ENCODE results near the gene TRERF1. TPM values are rescaled to one million over a fixed set of nuclear protein-coding genes. Genes with fewer than 3 reads are reported as not detected.
"Not testable (repeated sequence)": the region's sequence is repeated elsewhere in the genome, so short reads cannot be mapped to it uniquely, and the experiment has no call there.

Gene TRERF1
- total RNA-seq, 1 donor from 2014 or later: 7.3 TPM

DNA sequence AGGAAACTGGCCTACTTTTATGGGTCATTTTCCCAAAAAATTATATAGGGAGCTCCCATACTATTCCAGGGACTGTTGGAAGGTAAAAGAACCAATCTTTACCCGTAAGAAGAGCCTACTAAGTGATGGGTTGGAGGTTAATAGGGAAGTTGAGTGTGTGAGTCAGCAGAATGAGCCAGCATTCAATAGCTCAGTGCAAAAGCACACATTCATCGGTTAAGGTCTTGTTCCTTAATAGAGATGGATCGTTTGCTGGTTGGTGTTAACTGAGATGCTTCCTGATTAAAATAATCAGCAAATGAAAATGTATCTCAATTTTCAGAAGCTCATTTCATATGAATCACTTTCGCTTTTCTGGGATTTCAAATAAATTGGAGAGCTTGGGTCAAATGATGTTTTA is 118.8 kb downstream of the TRERF1 start:
- no peak for ATAC-seq

DNA sequence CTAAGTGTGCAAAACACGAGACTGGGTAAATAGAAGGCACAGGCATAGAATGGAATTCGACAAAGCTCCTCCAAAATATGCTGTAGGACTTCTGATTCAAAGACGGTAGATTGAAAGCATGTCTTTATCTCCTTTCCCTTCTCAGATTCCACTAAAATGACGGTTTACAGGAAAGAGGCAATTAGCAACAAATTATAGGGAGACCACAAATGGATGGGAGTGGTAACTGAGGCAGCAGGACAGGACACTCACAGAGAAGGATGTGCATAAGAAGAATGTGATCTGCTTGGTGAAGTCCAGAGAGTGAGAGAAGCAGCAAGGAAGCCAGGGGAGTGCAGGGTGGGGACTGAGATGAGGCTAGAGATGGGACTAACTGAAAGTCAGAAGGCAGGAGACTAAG is 120.7 kb downstream of the TRERF1 start:
- ATAC-seq: no peak

DNA sequence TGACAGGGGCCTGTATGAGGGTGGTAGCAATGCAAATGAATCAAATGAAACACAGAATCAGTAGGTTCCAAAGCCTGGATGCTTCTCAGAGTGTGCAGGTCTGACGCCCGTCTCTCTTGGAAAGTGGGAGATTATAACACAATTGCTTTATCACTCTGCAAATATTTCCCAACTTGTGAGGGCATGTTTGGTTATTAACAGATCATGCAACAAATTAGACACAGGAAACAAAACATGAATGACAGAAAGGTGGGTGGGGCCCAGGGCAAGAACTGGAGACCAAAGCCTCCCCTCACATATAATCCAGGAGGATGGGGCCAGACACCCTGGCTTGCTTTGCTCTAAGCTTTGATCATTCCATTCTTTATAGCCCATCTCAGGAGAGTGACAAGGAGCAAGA is 125.5 kb downstream of the TRERF1 start:
- peak; percentile 90 for ATAC-seq

DNA sequence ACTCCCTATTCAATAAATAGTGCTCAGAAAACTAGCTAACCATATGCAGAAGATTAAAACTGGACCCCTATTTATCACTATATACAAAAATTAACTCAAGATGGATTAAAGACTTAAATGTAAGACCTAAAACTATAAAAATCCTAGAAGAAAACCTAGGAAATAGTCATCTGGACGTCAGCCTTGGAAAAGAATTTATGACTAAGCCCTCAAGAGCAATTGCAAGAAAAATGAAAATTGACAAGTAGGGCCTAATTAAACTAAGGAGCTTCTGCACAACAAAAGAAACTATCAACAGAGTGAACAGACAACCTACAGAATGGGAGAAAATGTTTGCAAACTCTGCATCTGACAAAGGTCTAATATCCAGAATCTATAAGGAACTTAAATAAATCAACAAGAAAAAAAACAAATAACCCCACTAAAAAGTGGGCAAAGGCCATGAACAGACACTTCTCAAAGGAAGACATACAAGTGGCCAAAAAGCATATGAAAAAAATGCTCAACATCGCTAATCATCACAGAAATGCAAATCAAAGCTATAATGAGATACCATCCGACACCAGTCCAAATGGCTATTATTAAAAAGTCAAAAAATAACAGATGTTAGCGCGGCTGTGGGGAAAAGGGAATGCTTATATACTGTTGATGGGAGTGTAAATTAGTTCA is 126.9 kb downstream of the TRERF1 start:
- not testable (repeated sequence) for ATAC-seq

DNA sequence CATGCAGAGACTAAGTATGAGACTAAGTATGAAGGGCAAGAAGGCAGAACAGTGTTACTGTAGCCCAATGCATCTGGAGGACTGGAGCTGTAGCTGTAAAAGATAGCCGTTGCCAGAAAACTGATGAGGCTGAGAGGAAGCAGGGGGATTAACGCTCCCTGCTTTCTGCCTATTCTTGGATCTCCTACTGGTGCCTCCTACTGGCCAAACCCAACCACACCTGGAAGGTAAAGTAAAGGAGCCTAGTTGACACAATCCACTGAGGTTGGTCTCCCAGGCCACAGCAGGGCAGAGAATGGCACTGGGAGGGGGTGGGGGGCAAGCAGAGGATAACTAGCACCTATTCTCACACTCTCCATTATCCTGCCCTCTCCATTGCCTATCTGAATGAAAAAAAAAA is 129.1 kb downstream of the TRERF1 start:
- ATAC-seq: no peak

DNA sequence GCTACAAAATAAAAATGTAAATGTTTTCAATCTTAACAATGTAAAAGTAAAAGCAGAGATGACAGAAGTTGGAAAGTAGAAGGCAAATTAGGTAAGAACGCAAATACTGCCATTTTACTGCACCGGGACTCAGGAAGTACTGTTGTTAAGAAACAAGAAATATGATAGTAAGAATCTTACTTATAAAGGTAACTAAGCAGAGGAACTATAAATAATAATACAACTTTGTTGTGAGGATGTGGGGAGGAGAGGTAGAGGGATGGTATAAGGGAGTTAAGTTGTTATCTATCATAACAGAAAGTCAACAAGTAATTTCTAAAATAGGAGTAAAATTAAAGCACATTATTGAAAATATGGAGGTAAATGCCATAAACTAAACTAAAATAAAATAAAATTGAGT is 129.8 kb downstream of the TRERF1 start:
- no peak for ATAC-seq

DNA sequence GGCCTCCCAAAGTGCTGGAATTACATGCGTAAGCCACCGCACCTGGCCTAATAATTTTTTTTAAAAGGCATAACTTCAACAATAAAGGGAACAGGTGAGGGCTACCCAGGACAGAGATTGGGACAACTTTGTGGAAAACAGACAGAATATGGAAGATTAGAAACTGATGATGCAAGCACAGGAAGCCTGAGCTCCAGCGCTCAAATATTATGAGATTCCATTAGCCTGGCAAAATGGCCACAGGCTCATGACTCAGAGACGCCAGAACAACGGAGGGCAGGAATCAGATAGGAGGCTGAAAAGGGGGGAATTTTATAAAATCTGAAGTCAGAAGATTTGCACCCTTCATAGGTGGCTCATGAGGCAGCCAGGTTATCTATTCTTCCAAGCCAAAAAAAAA is 131.0 kb downstream of the TRERF1 start:
- ATAC-seq: no peak

DNA sequence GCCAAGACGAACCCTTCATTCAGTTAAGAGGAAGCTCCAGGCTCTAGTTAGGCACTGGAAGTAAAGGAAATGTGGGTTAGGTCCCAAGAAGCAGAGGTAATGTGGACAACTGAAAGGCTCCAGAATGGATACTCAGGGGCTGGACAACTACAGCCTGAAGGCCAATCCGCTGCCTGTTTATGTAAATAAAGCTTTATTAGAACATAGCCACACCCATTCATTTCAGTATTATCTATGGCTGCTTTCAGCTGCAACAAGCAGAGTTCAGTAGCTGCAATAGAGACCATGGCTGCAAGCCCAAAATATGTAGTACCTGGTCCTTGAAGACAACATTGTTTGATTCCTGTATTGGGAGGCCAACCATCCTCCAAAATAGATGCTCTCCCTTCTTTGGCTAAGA is 133.2 kb downstream of the TRERF1 start:
- no peak for ATAC-seq

DNA sequence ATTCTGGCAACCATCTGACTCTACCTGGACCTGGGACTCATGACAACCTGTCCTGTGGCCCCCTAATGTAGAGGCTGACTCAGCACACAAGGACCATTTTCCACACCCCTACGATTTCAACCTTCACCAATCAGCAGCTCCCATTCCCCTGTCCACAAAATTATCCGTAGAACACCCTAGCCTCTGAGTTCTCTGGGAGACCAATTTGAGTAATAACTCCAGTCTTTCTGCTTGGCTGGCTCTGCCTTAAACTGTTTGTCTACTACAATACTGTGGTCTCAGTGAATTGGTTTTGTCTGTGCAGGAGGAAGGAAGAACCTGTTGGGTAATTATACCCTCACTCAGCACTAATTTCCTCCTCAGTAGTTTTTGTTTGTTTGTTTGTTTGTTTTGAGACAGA is 134.7 kb downstream of the TRERF1 start:
- ATAC-seq: no peak

DNA sequence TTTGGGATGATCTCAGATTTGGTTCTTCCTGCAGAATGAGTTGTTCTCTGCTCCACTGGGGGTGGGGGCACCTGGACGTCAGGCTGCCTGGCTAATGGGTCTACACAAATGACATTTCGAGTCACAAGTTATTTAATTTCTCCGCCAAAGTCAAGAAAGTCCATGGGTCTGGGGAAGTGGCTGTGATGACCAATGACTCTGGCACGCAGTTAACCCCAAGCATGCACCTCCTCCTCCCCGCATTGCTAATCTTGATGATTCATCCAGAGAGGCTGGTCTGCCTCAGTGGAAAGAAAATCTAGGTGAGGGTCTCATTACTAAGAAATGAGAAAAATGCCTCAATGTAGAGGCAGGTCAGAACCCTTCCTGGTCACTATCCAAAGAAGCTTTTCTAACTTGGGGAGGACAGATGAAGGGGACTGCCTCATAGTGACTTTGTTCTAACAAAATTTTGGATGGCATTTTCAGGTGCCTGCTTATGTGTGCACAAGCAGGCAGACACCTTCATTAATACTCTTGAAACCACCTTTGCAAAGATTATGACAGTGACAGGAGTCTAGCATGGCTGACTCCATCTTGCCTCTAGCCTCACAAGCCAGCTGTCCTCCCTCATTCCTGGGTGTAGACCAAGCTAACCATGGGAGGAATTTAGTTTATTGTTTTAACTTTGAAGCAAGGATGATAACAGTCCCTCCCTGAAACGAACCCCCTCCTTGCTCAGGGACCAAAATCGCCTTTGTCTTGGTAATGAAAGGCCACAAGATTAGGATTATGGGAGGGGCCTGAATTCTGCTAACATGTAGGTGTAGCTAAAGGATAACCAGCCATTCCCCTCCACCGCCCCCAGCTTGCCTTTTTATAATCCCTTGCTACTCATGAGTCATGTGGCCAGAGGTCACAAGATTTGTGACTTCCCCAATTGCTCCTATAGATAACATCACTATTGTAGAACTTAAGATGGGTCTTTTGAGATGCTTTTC is 135.4 kb downstream of the TRERF1 start:
- ATAC-seq: peak; percentile 72

DNA sequence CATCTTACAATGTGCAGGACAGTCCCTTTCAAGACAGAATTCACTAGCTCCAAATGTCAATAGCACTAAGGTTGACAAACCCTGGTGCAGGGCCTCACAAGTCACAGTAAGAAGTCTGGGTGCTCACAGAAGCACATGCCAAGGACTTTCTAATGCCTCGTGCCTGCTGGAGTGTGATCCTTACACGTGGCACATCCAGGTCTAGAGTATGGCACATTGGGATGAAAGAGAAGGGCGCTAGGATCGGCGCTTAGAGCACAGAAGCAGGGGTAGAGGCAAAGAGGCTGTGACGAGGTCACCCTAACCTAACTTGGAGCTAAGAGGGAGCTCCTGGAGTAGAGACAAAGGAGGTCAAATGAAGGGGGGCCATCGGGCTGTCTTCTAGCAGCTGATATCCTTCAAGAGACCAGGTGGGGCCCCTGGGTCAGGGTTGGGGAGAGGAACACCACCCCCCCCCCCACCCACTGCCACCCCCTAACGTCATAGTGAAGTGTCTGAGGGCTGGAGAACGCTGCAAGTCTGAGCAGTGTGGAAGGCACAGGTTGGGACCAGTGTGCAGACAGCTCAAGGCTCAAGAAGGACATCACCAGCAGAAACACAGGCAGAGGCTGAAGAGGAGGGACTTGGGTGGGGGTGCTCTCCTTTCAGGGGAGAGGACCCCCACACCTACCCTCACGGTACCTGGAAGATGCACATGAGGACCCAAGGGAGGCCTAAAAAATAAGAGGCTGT is 136.3 kb downstream of the TRERF1 start:
- ATAC-seq: no peak

DNA sequence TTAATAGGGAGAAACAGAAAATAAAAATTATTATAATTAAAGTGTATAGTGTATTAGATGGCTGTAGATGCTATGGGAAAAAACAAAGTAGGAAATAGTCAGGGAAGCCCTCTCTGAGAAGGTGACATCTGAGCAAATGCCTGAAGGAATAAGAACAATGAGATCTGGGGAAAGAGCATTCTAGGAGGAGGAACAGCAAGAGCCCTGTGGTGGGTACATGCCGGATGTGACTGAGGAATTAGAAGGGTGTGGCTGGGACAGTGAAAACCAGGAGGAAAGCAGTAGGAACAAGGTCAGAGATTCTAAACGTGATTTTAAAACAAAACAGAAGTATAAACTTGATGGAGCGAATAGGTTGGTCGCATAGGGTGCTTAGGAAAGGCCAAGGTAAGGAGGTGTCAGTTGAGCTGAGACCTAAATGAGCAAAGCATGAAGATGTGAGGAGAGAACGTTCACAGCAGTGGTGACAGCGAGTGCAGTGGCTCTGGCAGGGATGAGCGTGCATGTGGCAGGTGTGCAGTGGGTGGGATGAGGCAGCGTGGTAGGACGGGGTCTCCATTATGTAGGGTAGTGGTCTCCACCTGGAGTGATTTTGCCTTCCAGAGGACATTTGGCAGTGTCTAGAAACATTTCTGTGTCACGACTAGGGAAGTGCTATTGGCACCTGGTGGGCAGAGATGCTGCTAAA is 137.0 kb downstream of the TRERF1 start:
- no peak for ATAC-seq

DNA sequence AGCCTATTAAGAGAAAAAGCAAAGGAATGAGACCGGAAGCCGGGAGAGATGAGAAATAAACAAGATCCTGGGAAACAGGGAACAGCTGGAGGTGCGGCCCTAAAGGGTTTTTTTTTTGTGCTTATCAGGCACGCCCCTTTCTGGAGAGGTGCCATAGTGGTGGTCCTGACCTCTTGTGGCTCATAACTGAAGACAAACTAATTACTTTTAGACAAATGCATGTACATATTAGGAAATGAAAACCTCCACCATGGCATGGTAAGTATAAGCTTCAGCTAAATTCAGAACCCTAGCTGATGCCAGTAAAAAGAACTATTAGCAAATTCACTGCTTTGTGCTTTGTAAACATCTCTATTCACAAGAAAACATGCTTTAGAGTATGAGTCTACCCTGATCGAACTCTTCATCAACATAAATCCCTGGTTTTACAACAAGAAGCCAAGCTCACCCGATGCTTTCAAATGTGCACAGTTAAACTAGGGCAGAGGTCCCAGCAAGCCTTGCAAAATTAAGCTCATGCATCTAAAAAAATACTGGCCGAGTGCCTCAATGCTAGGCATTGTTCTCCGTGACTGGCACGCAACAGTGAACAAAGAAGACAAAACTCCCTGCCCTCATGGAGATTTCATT is 137.7 kb downstream of the TRERF1 start:
- ATAC-seq: no peak

DNA sequence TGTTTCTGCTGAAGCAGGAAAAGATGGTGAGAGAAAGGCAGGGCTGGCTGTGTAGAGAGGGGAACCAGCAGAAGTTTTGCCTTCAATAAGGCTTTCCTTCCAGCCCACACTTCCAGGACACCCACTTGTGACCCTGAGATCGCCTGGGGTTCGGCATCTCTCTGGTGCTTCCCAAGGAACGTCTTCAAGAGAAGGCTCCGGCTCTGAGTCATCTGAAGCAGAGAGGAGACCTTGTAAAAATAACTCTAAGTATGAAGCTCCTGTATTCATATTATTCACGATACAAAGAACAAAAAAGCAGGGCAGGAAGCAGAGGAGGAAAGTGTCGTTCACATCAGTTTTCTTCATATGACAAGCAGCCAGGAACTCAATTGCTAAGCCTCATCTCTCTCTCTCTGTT is 138.7 kb downstream of the TRERF1 start:
- ATAC-seq: no peak

DNA sequence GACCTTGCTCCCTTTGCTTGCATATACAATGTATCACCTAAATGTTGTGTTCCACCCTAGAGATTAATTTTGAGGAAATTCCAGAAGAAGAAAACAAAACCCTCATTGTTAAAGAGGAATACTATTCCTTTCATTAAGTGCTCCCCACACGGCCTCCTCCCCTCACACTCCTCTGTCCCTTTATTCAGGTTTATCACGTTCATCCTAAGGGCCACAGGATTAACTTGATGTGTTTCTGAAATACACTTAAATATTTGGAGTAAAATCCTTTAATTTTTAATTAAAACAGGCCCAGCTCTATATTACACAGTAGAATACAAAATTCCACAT is 144.6 kb downstream of the TRERF1 start:
- no peak for ATAC-seq

DNA sequence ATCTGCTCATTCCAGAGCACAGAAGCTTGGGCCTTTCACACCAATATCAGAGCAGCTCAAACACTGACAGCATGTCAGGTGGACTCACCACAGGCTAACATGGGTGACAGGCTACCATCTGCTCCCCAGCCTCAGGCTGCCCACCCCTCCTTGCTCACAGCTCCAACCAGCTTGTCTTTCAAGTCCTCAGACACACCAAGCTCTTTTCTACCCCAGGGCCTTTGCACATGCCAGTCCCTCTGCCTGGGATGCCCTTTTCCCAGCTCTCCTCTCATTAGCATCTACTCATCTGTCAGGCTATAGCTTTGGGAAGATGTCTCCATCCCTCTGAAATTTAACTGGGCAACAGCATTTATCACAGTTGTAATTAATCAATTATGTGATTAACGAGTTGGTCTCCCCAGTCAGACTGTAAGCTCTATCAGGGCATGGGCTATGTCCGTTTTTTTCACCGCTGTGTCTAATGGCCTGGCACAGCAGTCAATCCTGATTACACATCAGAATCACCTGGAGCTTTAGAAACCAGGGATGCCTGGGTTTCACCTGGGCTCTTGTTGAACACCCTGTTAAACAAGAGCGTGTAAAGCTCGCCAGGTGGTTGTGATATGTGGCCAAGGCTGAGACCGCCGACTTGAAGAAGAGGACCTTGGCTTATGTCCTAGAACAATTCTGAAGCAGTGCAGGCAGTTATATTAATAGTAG is 145.1 kb downstream of the TRERF1 start:
- ATAC-seq: no peak

DNA sequence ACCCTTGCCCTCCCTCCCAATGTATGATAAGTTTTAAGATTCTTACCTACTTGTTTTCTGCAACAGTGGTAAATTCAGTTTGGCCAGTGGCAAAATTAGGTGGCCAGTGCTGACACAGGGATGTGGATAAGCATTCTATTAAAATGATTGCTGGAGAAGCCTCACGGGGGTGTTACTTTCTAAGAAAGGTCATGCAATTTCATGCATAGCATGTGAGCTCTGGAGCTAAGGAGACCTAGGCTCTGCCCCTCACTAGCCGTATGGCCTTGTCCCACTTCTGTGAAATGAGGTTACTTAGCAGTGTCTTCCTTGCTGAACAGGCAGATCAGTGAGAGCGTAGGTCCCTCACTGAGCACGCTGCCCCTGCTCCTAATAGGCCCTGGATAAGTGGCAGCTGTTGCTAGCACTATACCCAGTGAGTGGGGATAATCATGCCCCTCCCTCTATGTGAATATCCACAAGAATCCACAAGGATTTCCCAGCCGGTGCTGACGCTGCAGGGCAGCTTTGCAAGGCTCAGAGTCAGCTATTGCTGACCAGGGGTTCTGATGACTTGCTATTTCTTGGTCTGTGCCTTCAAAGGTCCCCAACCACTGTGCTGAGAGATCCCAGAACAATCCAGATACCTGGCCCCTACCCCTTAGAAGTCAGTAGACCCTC is 147.5 kb downstream of the TRERF1 start:
- no peak for ATAC-seq

DNA sequence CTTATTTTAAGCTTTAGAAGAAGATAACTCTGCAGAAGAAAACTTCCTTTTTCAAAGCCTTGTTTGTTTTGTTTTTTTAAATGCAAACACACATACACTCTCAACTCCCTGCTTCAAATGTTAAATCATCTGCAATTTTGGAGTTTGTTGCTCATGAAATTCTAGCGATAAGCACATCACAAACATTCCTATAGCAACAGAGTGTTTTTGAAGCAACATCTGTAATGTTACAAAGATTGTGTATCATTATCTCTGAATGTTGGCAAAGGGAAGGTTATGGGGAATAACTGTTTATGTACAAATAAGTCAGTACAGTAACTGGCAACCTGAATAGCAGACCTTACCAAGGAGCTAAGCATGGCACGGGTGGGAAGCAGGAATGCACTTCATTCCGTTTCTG is 149.3 kb downstream of the TRERF1 start:
- no peak for ATAC-seq

DNA sequence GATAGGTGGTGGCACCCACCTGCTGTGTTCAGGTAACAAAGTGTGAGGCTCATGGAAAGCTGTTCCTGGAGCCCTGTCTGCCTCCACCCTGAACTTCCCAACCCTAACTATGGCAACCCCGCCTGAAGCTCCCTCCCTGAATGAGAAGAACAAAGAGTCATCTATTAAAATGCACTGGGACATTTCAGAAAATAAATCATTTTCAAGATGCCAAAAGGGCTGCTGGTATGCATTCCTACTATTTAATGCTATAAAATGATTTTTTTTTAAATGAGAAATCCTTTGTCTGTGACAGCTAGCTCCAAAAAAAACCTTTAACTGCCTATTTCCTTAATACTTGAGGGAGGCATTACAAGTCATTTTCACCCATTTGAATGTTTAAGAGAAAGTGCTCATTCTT is 149.7 kb downstream of the TRERF1 start:
- no peak for ATAC-seq

DNA sequence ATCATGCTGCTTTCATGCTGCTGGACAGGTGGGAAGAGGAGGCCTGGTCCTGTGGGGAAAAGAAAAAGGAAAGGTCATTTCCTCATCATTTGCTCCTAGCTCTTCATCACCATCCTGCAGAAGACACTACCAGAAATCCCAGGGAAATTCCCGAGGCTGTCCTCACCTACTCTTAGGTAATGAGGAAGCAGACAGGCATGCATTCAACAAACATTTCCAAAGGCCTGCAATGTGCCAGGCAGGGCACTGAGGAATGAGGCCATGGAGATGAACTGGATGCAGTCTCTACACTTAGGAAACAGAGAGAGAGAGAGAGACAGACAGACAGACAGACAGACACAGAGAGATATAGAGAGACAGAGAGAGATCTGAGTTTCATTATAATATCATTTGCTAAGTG is 151.0 kb downstream of the TRERF1 start:
- ATAC-seq: peak; percentile 21

DNA sequence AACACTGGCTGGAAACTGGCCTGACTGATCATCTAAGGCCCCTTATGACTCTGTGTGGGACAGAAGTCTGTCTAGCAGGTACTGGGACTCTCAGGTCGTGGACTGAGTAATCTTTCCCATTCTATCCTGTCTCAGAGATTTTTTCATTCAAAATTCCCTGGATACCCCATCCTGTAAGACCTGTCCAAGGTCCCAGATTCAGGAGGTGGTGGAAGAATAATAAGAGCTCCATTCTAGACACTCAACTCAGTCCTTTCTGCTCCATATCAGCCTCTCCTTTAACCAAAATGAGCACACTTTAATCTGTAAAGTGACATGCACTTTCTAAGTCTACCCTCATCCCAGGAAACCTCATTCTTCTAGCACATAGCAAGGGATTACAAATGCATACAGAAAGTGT is 151.5 kb downstream of the TRERF1 start:
- no peak for ATAC-seq
